Endothelial cell (in vitro differentiated cells): Measurements from ENCODE around the gene ARVCF. TPM values are rescaled to one million over a fixed set of nuclear protein-coding genes. Genes with fewer than 3 reads are reported as not detected.
A peak's percentile ranks its signal among the peaks of the same experiment; 100 is the strongest.

Experiments
- DNase-seq: peaks from one replicate; pipeline ENCODE4 v3.0.0; 2021; ENCODE audit warnings: low spot score
- H3K27ac Mint-ChIP-seq: one replicate; pipeline ENCODE4 v1.8.0; 2021; ENCODE audit warnings: mixed read lengths, inconsistent platforms; ENCODE audit not compliant: unreplicated experiment
- H3K27me3 Mint-ChIP-seq: one replicate; pipeline ENCODE4 v1.8.0; 2021; ENCODE audit warnings: mild to moderate bottlenecking, moderate library complexity, mixed read lengths, inconsistent platforms; ENCODE audit not compliant: unreplicated experiment
- H3K36me3 Mint-ChIP-seq: one replicate; pipeline ENCODE4 v1.8.0; 2021; ENCODE audit warnings: mild to moderate bottlenecking, low read depth, mixed read lengths, inconsistent platforms; ENCODE audit not compliant: unreplicated experiment
- H3K4me1 Mint-ChIP-seq: one replicate; pipeline ENCODE4 v1.8.0; 2021; ENCODE audit warnings: mild to moderate bottlenecking, mixed read lengths, inconsistent platforms; ENCODE audit not compliant: unreplicated experiment
- H3K4me3 Mint-ChIP-seq: one replicate; pipeline ENCODE4 v1.8.0; 2021; ENCODE audit warnings: mild to moderate bottlenecking, mixed read lengths, inconsistent platforms; ENCODE audit not compliant: unreplicated experiment
- H3K9me3 Mint-ChIP-seq: one replicate; pipeline ENCODE4 v1.8.0; 2021; ENCODE audit warnings: mixed read lengths, inconsistent platforms; ENCODE audit not compliant: unreplicated experiment
- CTCF ChIP-seq: fragments of 200-600 bp; sonication (generic); IDR thresholded peaks from one replicate; pipeline ENCODE4 v1.5.0; 2021; ENCODE audit warnings: antibody characterized with exemption; ENCODE audit not compliant: unreplicated experiment
- total RNA-seq: library from RNA; stranded (reverse); fragmentation: NEBNext Ultra II Directional; extraction: Animal tissue kit (Norgen Biotek cat#: 25700); gene quantifications from one replicate; pipeline ENCODE4 v1.2.1, GENCODE V29; 2021; ENCODE audit not compliant: unreplicated experiment

The ARVCF gene
- total RNA-seq, 1 donor from 2014 or later = 67.3 TPM

GRCh38 chr22:19943082-19944026, 73.3 kb downstream of the ARVCF start:
- no peak for TF ChIP-seq CTCF
- Mint-ChIP-seq H3K4me3 (peak overlapping the region; percentile 97), H3K36me3 (peaks cover 4% of the 10 kb centered on the region), H3K9me3 (no peaks in the 10 kb centered on the region), H3K27ac (peak overlapping the region; percentile 86), H3K27me3 (peaks cover 7% of the 10 kb centered on the region), H3K4me1 (peaks cover 34% of the 10 kb centered on the region)
- no peak for DNase-seq

GRCh38 chr22:19942157-19943081, 74.2 kb downstream of the ARVCF start:
- H3K27me3 Mint-ChIP-seq = peaks cover 7% of the 10 kb centered on the region
- TF ChIP-seq CTCF = no peak
- H3K9me3 Mint-ChIP-seq = no peaks in the 10 kb centered on the region
- H3K36me3 Mint-ChIP-seq = peaks cover 13% of the 10 kb centered on the region
- H3K4me1 Mint-ChIP-seq = peaks cover 32% of the 10 kb centered on the region
- peak overlapping the region; percentile 86 for H3K27ac Mint-ChIP-seq
- peak overlapping the region; percentile 97 for H3K4me3 Mint-ChIP-seq
- DNase-seq = no peak

GRCh38 chr22:19941365-19942082, 75.1 kb downstream of the ARVCF start, which contains the start of the genes COMT and TXNRD2:
Gene COMT, plus strand, starts transcription at chr22:19941772. Its CDS starts 20,755 bp downstream, at chr22:19962527.
Gene TXNRD2, minus strand, starts transcription at chr22:19941818. Its CDS starts 15 bp downstream, at chr22:19941803.
- peaks cover 28% of the 10 kb centered on the region for H3K4me1 Mint-ChIP-seq
- peaks cover 22% of the 10 kb centered on the region for H3K36me3 Mint-ChIP-seq
- peak within 1 kb of the TSS; percentile 97 for H3K4me3 Mint-ChIP-seq
- DNase-seq = peak; percentile 77
- peak within 1 kb of the TSS; percentile 86 for H3K27ac Mint-ChIP-seq
- no peak for TF ChIP-seq CTCF
- peaks cover 7% of the 10 kb centered on the region for H3K27me3 Mint-ChIP-seq
- H3K9me3 Mint-ChIP-seq = peaks cover 3% of the 10 kb centered on the region

- H3K27ac Mint-ChIP-seq = no peak overlapping the region
- H3K27me3 Mint-ChIP-seq = peaks cover 7% of the 10 kb centered on the region
- no peak for TF ChIP-seq CTCF
- H3K4me3 Mint-ChIP-seq = peak overlapping the region; percentile 92
- peaks cover 29% of the 10 kb centered on the region for H3K36me3 Mint-ChIP-seq
- H3K9me3 Mint-ChIP-seq = peaks cover 10% of the 10 kb centered on the region
- DNase-seq = no peak
- peaks cover 28% of the 10 kb centered on the region for H3K4me1 Mint-ChIP-seq
Observed at GRCh38 chr22:19940536-19941364, 75.9 kb downstream of the ARVCF start.
